ENCODE measurements around the gene PDZD7. TPM values are rescaled to one million over a fixed set of nuclear protein-coding genes. Genes with fewer than 3 reads are reported as not detected.

Gene PDZD7
- total and polyA plus RNA-seq, 2 of the 8 experiments (the other 6 are each of a cell fraction or from before 2014, with no cell fraction given), result 0.88 to 1.6 TPM

DNA sequence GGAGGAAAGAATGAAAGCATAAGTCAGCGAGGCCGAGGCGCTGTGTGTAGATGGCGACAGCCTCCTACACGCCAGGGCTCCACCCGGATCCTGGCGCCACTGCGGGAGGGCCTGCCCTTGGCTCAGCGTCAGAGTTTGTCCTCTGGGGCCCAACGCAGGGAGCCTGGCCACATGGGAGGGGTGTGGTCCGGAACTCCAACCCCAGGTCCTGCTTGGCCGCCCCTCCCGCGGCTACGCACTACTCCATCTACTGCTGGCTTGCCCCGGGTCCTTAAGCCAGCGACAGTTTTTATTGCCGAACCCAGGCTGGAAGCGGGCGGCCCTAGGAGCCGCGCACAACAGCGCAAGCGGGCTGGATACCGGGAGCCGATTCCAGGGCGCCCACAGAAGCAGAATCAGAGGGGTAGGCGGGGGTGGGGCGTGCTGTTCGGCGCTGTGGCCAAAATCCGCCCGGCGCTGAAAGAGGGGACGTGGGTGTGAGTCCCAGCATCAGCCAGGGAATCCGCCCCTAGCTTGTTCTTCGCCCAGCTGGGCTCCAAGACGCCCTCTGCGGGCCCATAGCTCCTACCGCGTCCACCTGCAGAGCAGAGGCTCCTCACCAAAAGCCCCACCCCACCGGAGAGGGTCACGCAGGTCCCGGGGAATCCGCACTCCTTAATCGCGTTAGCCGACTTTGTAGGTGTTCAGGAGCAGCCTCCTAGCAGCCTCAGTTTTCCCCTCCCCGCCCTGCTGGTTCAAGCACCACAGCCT is 35.4 kb upstream of the PDZD7 start:
- Histone ChIP-seq H2BK5ac (ENCODE audit: low read depth, low read length) (no peak overlapping the region), H3K9ac (replicated peaks in 1 of 4; ENCODE audit: extremely low read depth in 1 of 4, low read depth in 3 of 4, low read length in 3 of 4) (no peak overlapping the region), H2BK12ac (ENCODE audit: low read depth, low read length) (peak overlapping the region; percentile 22; the same call in 1 of the 2 replicates), H3K23me2 (ENCODE audit: low read depth, low read length) (peaks cover 24% of the 10 kb centered on the region; the same call in 1 of the 2 replicates), H3K18ac (ENCODE audit: extremely low read depth, low read length) (no peak overlapping the region; the same call in 1 of the 2 replicates), H2BK20ac (ENCODE audit: low read length) (no peak overlapping the region), H4K5ac (ENCODE audit: insufficient read length, low read depth, low read length) (no peak overlapping the region), H2BK120ac (replicated peaks; ENCODE audit: low read depth, low read length) (no peak overlapping the region), H3K4me1 (replicated peaks in 1 of 4; ENCODE audit: control insufficient read depth in 3 of 4, insufficient read depth in 4 of 4, low read length in 3 of 4) (peaks cover 4 to 35% (median 23%) of the 10 kb centered on the region in 4 experiments), H2AFZ (ENCODE audit: low read length) (no peak overlapping the region), H3K27me3 (replicated peaks in 1 of 4; ENCODE audit: control insufficient read depth in 3 of 4, extremely low read depth in 1 of 4, insufficient read depth in 3 of 4, low read length in 3 of 4) (peaks cover 53 to 64% (median 60%) of the 10 kb centered on the region in 4 experiments), H3K4me3 (ENCODE audit: extremely low read depth in 1 of 4, insufficient read depth in 2 of 4, low read depth in 3 of 4, low read length in 4 of 4) (peak overlapping the region; percentile 42 to 90 (median 54); a peak in 7 of 8 replicates), H4K20me1 (replicated peaks in 1 of 2; ENCODE audit: control insufficient read depth in 1 of 2, insufficient read depth in 2 of 2, low read length in 2 of 2) (peaks cover 0 to 19% of the 10 kb centered on the region in 2 experiments), H4K8ac (ENCODE audit: extremely low read depth, insufficient read depth, low read length) (no peak overlapping the region; the same call in 1 of the 2 replicates), H3K23ac (ENCODE audit: insufficient read length) (no peak overlapping the region), H3K4ac (replicated peaks; ENCODE audit: insufficient read length, low read depth, low read length) (no peak overlapping the region), H3K4me2 (ENCODE audit: insufficient read depth in 1 of 2, low read depth in 2 of 2, low read length in 2 of 2) (peak overlapping the region; percentile 80 to 100), H3K56ac (replicated peaks; ENCODE audit: insufficient read length, low read depth, low read length) (no peak overlapping the region), H4K91ac (replicated peaks; ENCODE audit: insufficient read length, low read length) (no peak overlapping the region), H3K27ac (ENCODE audit: low read depth, low read length) (no peak overlapping the region), H3K14ac (ENCODE audit: insufficient read length) (no peak overlapping the region), H3K79me1 (ENCODE audit: low read depth, low read length) (no peaks in the 10 kb centered on the region), H2BK15ac (ENCODE audit: low read length) (0 out of 2 replicates have a peak overlapping the region, but pooled peaks have one; percentile 61), H3K9me3 (ENCODE audit: insufficient read depth in 2 of 2, low read depth in 1 of 2, low read length in 1 of 2) (no peaks in the 10 kb centered on the region), H3K36me3 (ENCODE audit: control insufficient read depth in 2 of 4, insufficient read depth in 4 of 4, low read length in 3 of 4) (no peaks in the 10 kb centered on the region; a peak in 1 of 8 replicates), H2AK5ac (ENCODE audit: low read depth, low read length) (no peak overlapping the region), H3K79me2 (ENCODE audit: control insufficient read depth in 1 of 2, insufficient read depth in 2 of 2, low read length in 2 of 2) (no peaks in the 10 kb centered on the region)
- WGBS, 2 experiments (ENCODE audit: extremely low coverage in 1 of 2, insufficient coverage in 1 of 2, insufficient read length in 1 of 2, insufficient replicate concordance in 2 of 2, low coverage in 1 of 2, low lambda C conversion rate in 2 of 2, missing lambda C conversion rate in 1 of 2), result 4% methylated on average over 49 of the region's 49 CpGs; no CpG with 5 or more reads in 1 of the 2 experiments
- CTCF ChIA-PET (ENCODE audit: partially characterized antibody), result interaction anchor here (0.7 to 59.5 kb wide), 8 partner anchors 8 to 1580 kb away, joined by 3 to 2176 read pairs (median 9); partner anchors contain the start of genes KAZALD1, PDZD7 and SFXN3
- peak in 1 of 2 experiments; percentile 76 for DNase-seq (ENCODE audit: low read depth in 1 of 2, low spot score in 2 of 2)
- POLR2A ChIA-PET (ENCODE audit: partially characterized antibody), result interaction anchor here (1.0 to 8.4 kb wide), 2 partner anchors 10 to 18 kb away, joined by 3 to 85 read pairs; no protein-coding TSS in a partner anchor
- FAIRE-seq, result no peak
- TF ChIP-seq CHD1 (IDR thresholded peaks at IDR 0.05; ENCODE audit: low read depth, low read length) (no peak), SUZ12 (IDR thresholded peaks at IDR 0.05; ENCODE audit: low read length) (peak; percentile 91), CHD2 (IDR thresholded peaks at IDR 0.05; ENCODE audit: low read length) (no peak), RNF2 (IDR thresholded peaks at IDR 0.05; ENCODE audit: borderline replicate concordance, low read depth, low read length, missing control alignments, poor library complexity, severe bottlenecking) (peak; percentile 82), CTBP2 (IDR thresholded peaks at IDR 0.05; ENCODE audit: borderline replicate concordance, insufficient read depth, insufficient read length, low read length) (peak; percentile 69)
- TF ChIP-seq, protein P1, sequence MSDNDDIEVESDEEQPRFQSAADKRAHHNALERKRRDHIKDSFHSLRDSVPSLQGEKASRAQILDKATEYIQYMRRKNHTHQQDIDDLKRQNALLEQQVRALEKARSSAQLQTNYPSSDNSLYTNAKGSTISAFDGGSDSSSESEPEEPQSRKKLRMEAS (IDR thresholded peaks at IDR 0.05), result 0 out of 2 replicates have a peak, but pooled peaks have one; percentile 9
- TF ChIP-seq, protein P2, sequence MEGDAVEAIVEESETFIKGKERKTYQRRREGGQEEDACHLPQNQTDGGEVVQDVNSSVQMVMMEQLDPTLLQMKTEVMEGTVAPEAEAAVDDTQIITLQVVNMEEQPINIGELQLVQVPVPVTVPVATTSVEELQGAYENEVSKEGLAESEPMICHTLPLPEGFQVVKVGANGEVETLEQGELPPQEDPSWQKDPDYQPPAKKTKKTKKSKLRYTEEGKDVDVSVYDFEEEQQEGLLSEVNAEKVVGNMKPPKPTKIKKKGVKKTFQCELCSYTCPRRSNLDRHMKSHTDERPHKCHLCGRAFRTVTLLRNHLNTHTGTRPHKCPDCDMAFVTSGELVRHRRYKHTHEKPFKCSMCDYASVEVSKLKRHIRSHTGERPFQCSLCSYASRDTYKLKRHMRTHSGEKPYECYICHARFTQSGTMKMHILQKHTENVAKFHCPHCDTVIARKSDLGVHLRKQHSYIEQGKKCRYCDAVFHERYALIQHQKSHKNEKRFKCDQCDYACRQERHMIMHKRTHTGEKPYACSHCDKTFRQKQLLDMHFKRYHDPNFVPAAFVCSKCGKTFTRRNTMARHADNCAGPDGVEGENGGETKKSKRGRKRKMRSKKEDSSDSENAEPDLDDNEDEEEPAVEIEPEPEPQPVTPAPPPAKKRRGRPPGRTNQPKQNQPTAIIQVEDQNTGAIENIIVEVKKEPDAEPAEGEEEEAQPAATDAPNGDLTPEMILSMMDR (IDR thresholded peaks at IDR 0.05; ENCODE audit: control extremely low read depth in 1 of 3, insufficient read depth in 1 of 3, low read depth in 1 of 3, low read length in 3 of 3), result peak in 2 of 3 experiments; percentile 33 to 35; a peak in 2 of 4 replicates

All from H1 (cell line).